Endothelial cell of umbilical vein (primary cell): Measurements from ENCODE around the gene ADGRL3. TPM values are rescaled to one million over a fixed set of nuclear protein-coding genes. Genes with fewer than 3 reads are reported as not detected.

Source experiments
- BruUV-seq: library from RNA; stranded (reverse); fragments of 400-500 nt; replicated peaks from 2 replicates; lab custom pipeline; 2021; lab: Mats Ljungman, UMichigan
- CTCF ChIA-PET: fragments of 300-600, 350-600 bp; sonication (Branson Sonifier 250); formaldehyde crosslinking; loops from one replicate; lab custom pipeline; 2021; ENCODE audit warnings: antibody characterized with exemption, inconsistent platforms; lab: Charles Lee
- POLR2A ChIA-PET: fragments of 300-600, 350-600 bp; sonication (Branson Sonifier 250); formaldehyde crosslinking; loops from one replicate; lab custom pipeline; 2021; ENCODE audit warnings: antibody characterized with exemption, inconsistent platforms; lab: Charles Lee
- DNase-seq: peaks from one replicate; pipeline ENCODE4 v3.0.0-alpha.2; 2011; ENCODE audit warnings: low read depth, low spot score
- FAIRE-seq: peaks from 2 replicates; lab custom pipeline; 2011; peaks lifted over from hg19 to GRCh38; lab: Jason Lieb, UNC
- H2AFZ ChIP-seq: 2 replicates; pipeline ENCODE4 v1.6.0; 2012; ENCODE audit warnings: low read depth, low read length, control low read depth, inconsistent platforms
- H3K27ac ChIP-seq: 2 replicates; pipeline ENCODE4 v1.5.1; 2011; ENCODE audit warnings: low read depth, mild to moderate bottlenecking, control low read depth, low read length, moderate library complexity; ENCODE audit not compliant: insufficient read depth
- H3K27me3 ChIP-seq, 2 experiments: 2 replicates each; pipeline versions ENCODE4 v1.6.0 to v1.6.1; 2011; ENCODE audit warnings: low read length in 2 of 2, mixed read lengths in 1 of 2; ENCODE audit not compliant: control insufficient read depth in 2 of 2, insufficient read depth in 2 of 2
- H3K36me3 ChIP-seq, 2 experiments: 2 replicates in 1 of 2; 3 replicates in 1 of 2; pipeline ENCODE4 v1.5.1; 2011; ENCODE audit warnings: low read length in 2 of 2, mild to moderate bottlenecking in 1 of 2, moderate library complexity in 1 of 2; ENCODE audit not compliant: control insufficient read depth in 2 of 2, insufficient read depth in 2 of 2; ENCODE audit errors: extremely low read depth in 1 of 2
- H3K4me1 ChIP-seq: 3 replicates; pipeline ENCODE4 v1.5.1; 2011; ENCODE audit warnings: mild to moderate bottlenecking, low read length; ENCODE audit not compliant: control insufficient read depth, insufficient read depth; ENCODE audit errors: extremely low read depth
- H3K4me2 ChIP-seq: 2 replicates; pipeline ENCODE4 v1.6.1; 2011; ENCODE audit warnings: low read length, control low read depth, mixed read lengths; ENCODE audit not compliant: insufficient read depth
- H3K4me3 ChIP-seq, 3 experiments: fragments of 200-600 bp in 1 of 3; sonication (generic), shearing (Covaris generic) in 1 of 3; replicated peaks in 1 of 3; 2 replicates each; pipeline ENCODE4 v1.5.1; 2011 to 2016; ENCODE audit warnings: control low read depth in 3 of 3, low read length in 3 of 3, mild to moderate bottlenecking in 2 of 3, inconsistent platforms in 1 of 3, low read depth in 1 of 3, moderate library complexity in 1 of 3; ENCODE audit not compliant: insufficient read depth in 1 of 3
- H3K79me2 ChIP-seq: 2 replicates; pipeline ENCODE4 v1.6.0; 2012; ENCODE audit warnings: low read length, inconsistent platforms; ENCODE audit not compliant: control insufficient read depth, insufficient read depth
- H3K9ac ChIP-seq: replicated peaks from 2 replicates; pipeline ENCODE3; 2011; ENCODE audit warnings: low read length, control low read depth; ENCODE audit not compliant: insufficient read depth; ENCODE audit errors: extremely low read depth
- H3K9me1 ChIP-seq: replicated peaks from 3 replicates; pipeline ENCODE4 v1.6.0; 2011; ENCODE audit warnings: mild to moderate bottlenecking, low read length; ENCODE audit not compliant: control insufficient read depth, insufficient read depth; ENCODE audit errors: extremely low read depth
- H3K9me3 ChIP-seq: replicated peaks from 2 replicates; pipeline ENCODE4 v1.5.1; 2012; ENCODE audit warnings: low read length, inconsistent platforms; ENCODE audit not compliant: control insufficient read depth, insufficient read depth
- H4K20me1 ChIP-seq: replicated peaks from 2 replicates; pipeline ENCODE3; 2011; ENCODE audit warnings: mild to moderate bottlenecking, low read length; ENCODE audit not compliant: control insufficient read depth, insufficient read depth; ENCODE audit errors: extremely low read depth
- CTCF ChIP-seq, 2 donors: IDR thresholded peaks; 1 replicate in 1 of 2; 2 replicates in 1 of 2; pipeline ENCODE4 v1.5.1; 2011; ENCODE audit warnings: low read length in 2 of 2, mild to moderate bottlenecking in 2 of 2, moderate library complexity in 2 of 2, control low read depth in 1 of 2, inconsistent platforms in 1 of 2, low read depth in 1 of 2; ENCODE audit not compliant: insufficient read depth in 1 of 2; ENCODE audit errors: extremely low read depth in 1 of 2
- EZH2 ChIP-seq: IDR thresholded peaks from 2 replicates; pipeline ENCODE4 v1.6.1; 2012; ENCODE audit warnings: borderline replicate concordance, low read depth, mild to moderate bottlenecking, moderate library complexity, low read length, inconsistent platforms; ENCODE audit not compliant: severe bottlenecking
- MYC ChIP-seq: IDR thresholded peaks from one replicate; pipeline ENCODE4 v1.6.1; 2011; ENCODE audit warnings: mild to moderate bottlenecking, low read depth, low read length
- dilution Hi-C: fragments of 300-500 bp; cut with MboI; formaldehyde crosslinking; loops from one replicate; pipeline ENCODE4 v1.15.0; 2019; ENCODE audit warnings: low sequenced_read_pairs; ENCODE audit not compliant: extremely low pct_ligation_motif_present
- intact Hi-C: fragments of 100-400 bp; cut with micrococcal nuclease; formaldehyde crosslinking; loops from one replicate; pipeline ENCODE4 v1.10.0; 2022
- polyA plus RNA-seq, 4 experiments: library from polyadenylated mRNA; depleted of rRNA in 3 of 4; stranded (reverse) in 3 of 4; unstranded in 1 of 4; fragments of >200 nt; gene quantifications; 2 replicates each; pipeline versions ENCODE4 v1.2.1 to v1.2.3, GENCODE V29; 2011 to 2012; ENCODE audit warnings: missing spikeins in 1 of 4
- total RNA-seq: library from RNA; stranded (reverse); gene quantifications from 2 replicates; pipeline ENCODE4 v1.2.3, GENCODE V29; 2021

The ADGRL3 gene
- total and polyA plus RNA-seq, 2 donors (not counting 3 experiments of a cell fraction or from before 2014, with no cell fraction given), result not detected

- ChIA-PET POLR2A (no interaction called here), CTCF (no interaction called here)
- H3K4me3 ChIP-seq, result no peak overlapping the region
- BruUV-seq, result no TSS peak
- H3K9me3 ChIP-seq, result no peaks in the 10 kb centered on the region
- H4K20me1 ChIP-seq, result no peaks in the 10 kb centered on the region
- H3K79me2 ChIP-seq, result no peaks in the 10 kb centered on the region
- H2AFZ ChIP-seq, result no peak overlapping the region
- no peak for TF ChIP-seq CTCF (IDR thresholded peaks at IDR 0.05; ENCODE audit: extremely low read depth in 1 of 2, insufficient read depth in 1 of 2, low read depth in 1 of 2, low read length in 2 of 2)
- TF ChIP-seq MYC, result no peak
- TF ChIP-seq EZH2, result no peak
- H3K9ac ChIP-seq, result no peak overlapping the region
- FAIRE-seq, result no peak
- H3K4me2 ChIP-seq, result no peak overlapping the region
- dilution Hi-C loops (no loop called here), intact Hi-C loops (no loop called here)
- no peaks in the 10 kb centered on the region for H3K36me3 ChIP-seq
- H3K4me1 ChIP-seq, result no peaks in the 10 kb centered on the region
- H3K27ac ChIP-seq, result no peak overlapping the region
- H3K27me3 ChIP-seq, result no peaks in the 10 kb centered on the region
- no peaks in the 10 kb centered on the region for H3K9me1 ChIP-seq
- no peak for DNase-seq
Measured at GRCh38 chr4:61561028-61561427, 360.9 kb downstream of the ADGRL3 start.

GRCh38 chr4:61571761-61572559 is 371.8 kb downstream of the ADGRL3 start:
- intact Hi-C loops (no loop called here), dilution Hi-C loops (no loop called here)
- DNase-seq, result no peak
- Histone ChIP-seq H2AFZ (no peak overlapping the region), H3K27ac (no peak overlapping the region), H3K9me1 (no peaks in the 10 kb centered on the region), H3K4me2 (no peak overlapping the region), H3K27me3 (no peaks in the 10 kb centered on the region), H3K9ac (no peak overlapping the region), H3K9me3 (no peaks in the 10 kb centered on the region), H4K20me1 (no peaks in the 10 kb centered on the region), H3K79me2 (no peaks in the 10 kb centered on the region), H3K4me1 (no peaks in the 10 kb centered on the region), H3K4me3 (no peak overlapping the region), H3K36me3 (no peaks in the 10 kb centered on the region)
- ChIA-PET POLR2A (no interaction called here), CTCF (no interaction called here)
- no peak for FAIRE-seq
- TF ChIP-seq CTCF (IDR thresholded peaks at IDR 0.05; ENCODE audit: extremely low read depth in 1 of 2, insufficient read depth in 1 of 2, low read depth in 1 of 2, low read length in 2 of 2) (no peak), MYC (no peak)
- BruUV-seq, result no TSS peak
